GM19395 (cell line): ENCODE data around the gene CTTN.

Source experiments
- ATAC-seq: cut with Tn5 transposase; IDR thresholded peaks from one replicate; pipeline ENCODE4 v1.9.1; 2021; ENCODE audit warnings: mild to moderate bottlenecking, moderate library complexity; ENCODE audit not compliant: unreplicated experiment

Gene CTTN

DNA sequence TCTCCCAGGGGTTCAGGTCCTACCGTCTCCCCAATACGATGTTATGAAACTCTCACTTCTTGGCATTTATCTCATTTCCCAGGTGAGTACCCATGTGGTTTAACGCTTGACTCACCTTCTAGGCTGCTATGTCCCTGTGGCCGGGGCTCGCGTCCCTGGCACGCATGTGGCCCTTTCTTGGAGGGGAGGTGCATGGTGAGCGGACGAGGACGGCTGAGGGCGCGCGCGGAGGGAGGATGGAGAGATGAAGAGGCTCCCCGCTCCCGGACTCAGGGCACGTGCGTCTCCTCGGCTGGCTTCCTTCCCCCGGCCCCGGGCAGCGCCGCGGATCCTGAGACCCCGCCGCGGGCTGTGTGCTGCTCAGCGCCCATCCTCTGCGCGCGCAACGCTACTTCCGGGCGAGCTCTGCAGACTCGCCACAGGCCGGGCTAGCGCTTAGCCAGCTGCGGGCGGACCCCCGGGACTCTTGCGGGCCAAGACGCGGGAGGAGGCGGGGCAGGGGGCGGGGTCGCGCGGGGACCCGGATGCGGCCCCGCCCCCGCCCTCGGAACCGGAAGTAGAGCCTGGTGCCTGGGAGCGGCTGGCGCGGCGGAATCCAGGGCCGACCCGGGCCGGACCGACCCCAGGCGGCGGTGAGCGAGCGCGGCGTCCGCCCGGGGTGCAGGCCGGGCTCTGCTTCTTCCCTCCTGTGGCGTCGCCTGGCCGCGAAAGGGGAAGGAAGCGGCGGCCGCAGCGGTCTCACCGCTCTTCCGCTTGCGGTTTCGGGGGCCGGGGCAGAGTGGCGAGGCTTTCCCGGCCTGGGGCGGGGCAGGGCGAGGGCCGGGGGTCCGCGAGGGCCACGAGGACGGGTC is at the start of gene CTTN:
TSS of gene CTTN (plus strand) at position 547 of the 851 bp plus-strand sequence. CDS start 8,769 bp downstream, outside the sequence.
- ATAC-seq: peak; percentile 47

DNA sequence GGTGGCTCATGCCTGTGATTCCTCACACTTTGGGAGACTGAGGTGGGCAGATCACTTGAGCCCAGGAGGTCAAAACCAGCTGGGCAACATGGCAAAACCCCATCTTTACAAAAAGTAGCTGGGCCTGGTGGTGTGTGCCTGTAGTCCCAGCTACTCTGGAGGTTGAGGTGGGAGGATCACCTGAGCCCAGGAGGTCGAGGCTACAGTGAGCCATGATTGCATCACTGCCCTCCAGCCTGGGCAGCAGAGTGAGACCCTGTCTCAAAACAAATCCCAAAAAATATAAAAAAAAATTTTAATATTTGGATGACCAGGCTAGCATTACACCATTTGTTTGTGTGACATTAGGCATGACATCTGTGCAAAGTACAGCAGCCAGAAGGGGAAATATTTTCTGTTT is 49.7 kb upstream of the CTTN start:
- ATAC-seq: no peak

DNA sequence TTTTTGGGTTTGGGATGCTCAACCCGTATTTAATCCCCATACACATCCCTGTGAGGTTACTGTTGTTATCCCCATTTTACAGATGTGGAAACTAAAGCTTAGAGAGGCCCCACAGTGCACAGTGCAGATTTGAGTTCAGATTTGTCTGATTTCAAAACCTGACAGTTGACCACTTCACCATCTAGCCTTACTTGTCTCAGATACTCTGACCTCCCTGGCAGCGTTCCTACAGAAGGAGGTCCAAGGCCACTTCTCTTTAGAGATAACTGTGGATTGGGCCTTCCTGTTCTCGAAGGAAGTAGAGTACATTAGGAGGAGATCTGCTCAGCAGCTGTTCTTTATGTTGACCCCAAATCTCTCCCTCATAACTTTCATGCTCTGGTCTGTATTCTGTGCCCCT is 46.7 kb upstream of the CTTN start:
- ATAC-seq: no peak

DNA sequence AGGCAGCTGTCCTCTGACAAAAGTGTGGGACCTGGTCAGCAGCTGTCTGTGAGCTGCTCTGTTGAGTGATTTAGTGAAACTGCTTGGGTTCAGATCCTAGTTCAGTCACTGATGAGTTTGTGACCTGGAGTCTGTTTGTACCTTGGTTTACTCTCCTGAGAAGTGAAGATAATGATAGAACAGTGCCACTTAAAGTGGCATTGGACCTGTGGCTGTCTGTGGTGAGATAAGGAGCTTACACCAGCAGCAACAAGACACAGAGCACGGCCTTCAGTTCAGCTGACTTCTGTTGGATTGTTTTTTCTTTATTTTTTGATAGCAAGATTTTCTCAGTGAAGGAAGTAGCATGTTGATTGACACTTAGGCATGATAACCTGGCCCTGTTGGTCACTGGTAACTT is 46.2 kb upstream of the CTTN start:
- no peak for ATAC-seq

DNA sequence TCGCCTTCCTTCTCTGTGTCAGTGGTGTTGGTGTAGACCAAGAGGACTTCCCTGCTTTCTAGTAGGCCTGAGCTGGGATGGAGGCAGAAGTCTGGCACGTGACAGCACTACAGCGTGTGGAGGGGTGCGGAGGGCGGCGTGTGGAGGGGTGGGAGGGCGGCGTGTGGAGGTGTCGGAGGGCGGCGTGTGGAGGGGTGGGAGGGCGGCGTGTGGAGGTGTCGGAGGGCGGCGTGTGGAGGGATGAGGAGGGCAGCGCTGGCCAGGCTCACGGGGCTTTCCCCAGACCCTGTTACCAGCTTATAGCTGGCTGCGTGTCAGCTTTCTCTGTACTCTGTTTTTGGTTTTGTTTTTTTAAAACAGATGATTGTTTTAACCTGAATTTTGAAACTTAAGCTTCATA is 45.7 kb upstream of the CTTN start:
- ATAC-seq: no peak

DNA sequence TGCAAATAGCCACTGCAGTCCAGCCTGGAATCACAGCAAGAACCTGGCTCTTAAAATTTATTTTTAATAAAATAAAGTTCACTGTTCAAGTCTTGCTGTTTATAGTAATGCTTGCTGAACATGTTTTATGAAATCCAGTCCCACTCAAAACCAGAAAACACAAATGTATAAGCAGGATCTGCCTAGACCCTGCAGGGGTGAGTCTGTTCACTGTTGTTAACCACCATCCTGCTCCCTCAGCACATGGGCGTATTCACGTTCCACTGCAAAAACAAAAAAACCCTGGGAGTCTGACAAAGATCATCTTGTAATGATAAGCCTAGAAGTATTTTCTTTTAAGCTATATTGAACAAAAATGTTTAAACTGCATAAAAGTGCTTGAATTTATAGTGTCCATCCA is 45.0 kb upstream of the CTTN start:
- no peak for ATAC-seq

DNA sequence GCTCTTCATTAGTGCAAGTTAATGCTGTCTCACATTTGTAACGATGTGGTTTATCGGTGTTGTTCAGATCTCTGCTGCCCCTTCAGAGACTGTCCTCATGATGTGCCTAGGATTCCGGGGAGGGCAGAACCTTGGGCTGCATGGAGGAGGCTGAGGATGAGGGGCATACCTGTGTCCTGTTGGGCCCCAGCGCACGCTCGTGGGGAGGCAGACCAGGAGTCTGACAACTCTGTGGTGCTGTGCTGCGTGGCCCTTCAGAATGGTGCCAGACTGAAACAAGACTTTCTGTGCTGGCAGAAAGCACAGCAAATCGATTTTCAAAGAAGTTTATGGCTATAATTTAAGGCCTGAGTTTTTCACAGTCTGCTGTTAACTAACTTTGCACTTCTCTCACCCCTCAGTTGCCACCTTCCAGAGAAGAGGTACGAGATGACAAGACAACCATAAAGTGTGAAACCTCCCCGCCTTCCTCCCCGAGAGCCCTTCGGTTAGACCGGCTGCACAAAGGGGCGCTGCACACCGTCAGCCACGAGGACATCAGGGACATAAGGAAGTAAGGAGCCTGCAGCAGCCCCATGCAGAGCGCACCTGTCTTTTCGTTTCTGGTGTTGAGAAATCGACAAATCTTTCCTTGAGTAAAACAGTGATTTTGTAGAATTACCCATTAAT is 44.3 kb upstream of the CTTN start:
- no peak for ATAC-seq

DNA sequence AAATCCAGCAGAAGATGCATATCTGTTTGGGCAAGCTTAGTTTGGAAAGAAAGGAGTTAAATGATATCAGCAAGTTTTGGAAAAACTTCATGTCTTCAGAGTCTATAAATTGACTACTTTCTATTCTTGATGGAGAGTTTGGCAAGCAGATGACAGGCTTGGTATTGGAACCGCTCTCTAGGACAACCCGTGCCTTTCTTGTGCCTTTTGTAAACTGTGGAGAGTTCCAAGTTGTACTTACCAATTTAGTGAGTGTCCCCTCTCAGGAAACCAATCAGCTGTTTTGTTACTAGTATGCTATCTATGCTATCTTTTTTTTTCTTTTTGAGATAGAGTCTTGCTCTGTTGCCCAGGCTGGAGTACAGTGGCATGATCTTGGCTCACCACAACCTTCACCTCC is 43.7 kb upstream of the CTTN start:
- no peak for ATAC-seq

DNA sequence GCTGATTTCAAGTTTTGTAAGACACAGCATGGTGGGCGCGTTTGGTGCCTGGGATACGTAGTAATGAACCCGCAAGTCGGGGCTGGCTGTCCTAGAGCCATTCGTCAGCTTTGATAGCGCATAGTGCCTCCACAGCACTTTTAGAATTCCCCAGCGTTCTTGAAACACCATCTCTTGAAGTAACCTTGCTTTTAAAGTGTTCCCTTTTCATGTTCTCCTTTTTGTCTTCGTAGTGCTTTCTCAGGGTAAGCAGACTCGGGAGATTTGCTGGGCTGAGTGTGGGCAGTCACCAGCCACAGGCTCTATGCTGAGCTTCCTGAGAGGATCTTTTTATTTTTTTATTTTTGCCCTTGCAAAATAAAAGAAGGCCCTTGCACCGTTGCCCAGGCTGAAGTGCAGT is 39.6 kb upstream of the CTTN start:
- ATAC-seq: no peak

DNA sequence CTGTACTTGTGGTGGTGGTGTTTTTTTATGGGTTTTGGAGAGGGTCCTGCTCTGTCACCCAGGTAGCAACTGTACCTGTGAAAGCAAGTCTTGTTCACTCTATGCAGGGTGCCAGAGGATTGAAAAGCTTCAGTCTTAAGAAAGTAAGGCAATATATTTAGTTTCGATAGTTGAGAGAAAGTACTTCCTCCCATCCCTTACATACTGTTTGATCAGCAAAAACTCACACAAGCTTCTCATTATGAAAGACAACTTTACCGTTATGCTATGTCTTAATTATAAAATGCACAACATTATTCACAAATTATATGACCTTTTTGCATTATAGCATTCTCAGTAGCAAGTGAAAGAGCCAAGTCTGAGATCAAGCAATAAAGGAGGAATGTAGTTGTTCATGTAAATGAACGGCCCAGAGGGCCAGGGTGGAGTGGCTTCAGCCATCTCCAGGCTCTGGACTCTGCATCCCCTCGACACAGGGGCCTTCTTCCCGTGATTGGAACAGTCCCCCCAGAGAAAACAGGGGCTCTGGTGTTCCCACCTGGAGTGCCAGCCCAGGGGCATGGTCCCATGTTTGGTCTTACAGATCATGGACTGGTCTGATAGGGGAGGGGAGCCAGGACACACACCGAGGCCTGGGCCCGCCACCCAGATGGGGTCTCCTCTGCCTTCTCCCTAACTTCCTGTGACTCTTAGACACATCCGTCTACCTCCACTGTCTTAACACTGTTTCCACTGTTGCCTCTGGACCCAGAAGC is 38.7 kb upstream of the CTTN start:
- no peak for ATAC-seq

DNA sequence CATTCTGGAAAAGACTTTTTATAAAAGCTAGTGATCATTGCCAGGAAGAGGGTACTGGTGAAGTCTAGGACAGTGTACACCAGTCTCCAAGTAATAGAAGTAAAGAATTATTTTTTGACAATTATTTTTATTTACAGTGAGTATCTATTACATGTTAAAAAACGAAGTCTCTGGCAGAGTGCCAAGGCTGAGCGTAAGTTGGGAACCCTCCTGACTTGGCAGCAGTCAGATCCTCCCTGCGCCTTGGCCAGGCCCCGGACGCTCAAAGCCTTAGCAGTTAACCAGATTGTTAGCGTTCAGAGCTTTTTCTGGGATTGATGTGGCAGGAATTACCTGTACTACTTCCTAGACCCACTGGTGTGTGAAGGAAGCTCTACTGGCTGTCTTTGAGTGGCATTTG is 38.1 kb upstream of the CTTN start:
- ATAC-seq: no peak

DNA sequence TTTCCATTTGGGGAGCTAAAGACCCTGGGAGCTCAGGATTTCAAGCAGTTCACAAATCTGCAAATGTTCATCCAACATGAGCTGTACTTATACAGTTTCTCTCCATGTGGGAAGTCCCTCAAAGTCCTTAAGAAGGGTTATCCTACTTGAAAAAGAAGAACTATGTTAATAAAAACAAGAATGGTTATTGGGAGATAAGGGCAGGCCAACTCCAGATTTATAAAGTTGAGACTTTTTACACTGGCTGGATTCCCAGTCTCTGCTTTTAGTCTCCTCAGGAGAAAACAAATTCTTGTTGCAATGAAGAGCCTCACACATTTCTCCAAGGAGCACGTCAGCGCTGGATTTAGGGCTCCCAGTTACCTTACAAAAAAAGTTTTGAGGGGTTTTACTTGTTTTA is 34.2 kb upstream of the CTTN start:
- ATAC-seq: no peak

DNA sequence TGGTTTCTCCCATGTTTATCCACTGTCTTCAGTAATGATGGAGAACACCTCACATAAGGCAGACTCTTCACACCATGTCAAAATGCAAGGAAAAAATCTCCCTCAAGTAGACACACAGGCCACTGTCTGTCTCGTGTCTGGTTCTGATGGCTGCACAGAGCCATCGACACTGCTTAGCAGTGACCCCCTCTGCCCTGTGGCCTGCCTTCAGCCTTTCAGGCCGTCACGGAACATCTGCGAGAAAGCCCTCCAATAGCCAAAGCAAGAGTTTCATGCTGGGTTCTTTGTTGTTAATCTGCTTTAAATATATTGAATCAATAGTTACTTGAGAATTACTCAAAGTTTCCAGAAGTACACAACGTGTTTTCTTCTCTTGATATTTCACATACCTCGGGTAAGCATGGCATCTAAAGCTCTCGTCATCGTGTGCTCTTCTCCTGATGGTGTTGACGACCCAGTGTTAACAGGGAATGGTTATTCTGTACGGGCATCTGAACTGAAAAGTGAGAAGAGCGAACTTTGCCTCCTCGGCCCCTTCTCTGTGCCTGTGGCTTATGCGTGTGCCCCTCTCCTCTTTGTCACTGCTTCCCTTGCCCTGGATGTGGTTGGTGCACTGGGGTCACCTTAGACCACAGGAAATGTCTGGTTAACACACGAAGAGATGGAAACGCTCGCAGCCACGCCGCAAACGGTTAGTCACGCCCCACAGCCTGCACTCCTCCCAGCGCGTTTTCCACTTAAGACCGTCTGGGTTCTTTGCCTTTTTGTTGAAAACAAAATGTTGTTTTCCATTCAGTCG is 33.4 kb upstream of the CTTN start:
- ATAC-seq: no peak

DNA sequence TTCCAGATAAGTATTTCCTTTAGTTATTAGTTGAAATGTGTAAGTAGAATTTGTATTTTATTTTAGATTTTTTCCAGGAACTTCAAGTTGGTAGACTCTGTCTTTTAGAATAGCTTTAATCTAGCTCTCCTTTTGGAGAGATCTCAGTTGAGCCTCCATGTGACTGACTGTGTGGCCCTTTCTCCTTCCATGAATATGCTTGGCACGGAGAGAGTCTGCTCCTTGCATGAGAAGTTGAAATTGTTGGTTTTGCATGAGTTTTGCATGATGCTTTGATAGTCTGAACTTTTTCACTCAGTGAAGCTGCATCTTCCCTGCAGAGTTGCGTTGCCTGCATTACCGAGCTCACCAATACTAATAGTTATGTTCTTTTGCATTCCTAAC is 32.8 kb upstream of the CTTN start:
- ATAC-seq: no peak

DNA sequence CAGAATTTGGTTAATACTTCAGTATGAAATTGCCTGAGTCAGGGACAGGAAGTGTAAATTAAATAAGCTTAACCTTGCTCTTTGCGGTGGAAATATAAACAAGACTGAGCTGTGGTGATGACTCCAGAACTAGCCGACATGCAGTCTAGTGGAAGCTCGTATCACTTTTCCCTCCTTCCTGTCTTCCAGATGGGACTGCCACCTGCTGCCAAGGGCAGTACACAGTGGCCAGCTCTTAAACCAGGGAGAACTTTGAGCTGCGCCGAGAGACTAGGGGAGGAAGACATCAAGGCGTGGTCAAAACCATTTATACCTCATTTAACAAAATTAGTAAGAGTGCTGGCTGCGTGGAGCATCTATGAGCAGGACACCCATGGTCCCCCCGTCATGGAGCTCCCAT is 31.3 kb upstream of the CTTN start:
- no peak for ATAC-seq

DNA sequence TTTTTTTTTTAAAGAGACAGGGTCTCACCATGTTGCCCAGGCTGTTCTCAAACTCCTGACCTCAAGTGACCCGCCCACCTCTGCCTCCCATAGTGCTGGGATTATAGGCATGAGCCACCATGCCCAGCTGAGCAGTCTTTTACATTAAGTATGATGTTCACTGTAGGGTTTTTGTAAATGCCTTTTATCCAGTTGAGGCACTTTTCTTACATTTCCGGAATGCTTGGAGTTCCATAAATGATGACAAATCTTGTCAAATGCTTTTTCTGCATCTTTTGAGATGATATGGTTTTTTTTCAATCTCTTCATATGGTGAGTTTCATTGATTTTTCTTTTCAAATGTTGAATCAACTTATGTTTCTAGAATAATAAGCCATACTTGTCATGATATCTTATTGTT is 29.4 kb upstream of the CTTN start:
- no peak for ATAC-seq

DNA sequence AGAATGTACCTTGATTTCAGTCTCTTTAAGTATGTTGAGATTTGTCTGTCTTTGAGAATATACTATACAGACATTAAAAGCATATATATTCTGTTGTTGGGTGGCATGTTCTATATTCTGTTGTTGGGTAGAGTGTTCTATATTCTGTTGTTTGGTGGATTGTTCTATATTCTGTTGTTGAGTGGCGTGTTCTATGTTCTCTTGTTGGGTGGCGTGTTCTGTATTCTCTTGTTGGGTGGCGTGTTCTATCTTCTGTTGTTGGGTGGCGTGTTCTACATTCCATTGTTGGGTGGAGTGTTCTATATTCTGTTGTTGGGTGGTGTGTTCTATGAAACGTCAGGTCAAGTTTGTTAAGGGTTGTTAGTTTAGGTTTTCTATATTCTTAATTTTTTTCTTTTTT is 27.1 kb upstream of the CTTN start:
- ATAC-seq: no peak

DNA sequence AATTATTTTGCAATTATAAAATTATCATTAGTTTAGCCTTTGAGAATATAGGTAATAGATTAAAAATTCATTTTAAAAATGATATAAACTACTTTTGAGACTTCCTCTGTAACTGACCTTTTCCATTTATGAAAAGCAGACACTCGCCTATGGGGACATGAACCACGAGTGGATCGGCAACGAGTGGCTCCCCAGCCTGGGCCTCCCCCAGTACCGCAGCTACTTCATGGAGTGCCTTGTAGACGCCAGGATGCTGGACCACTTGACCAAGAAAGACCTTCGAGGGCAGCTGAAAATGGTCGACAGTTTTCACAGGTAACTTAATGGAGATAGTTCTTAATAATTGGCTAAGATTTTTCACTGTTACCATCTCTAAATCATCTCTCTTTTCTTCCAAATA is 26.3 kb upstream of the CTTN start:
- no peak for ATAC-seq

DNA sequence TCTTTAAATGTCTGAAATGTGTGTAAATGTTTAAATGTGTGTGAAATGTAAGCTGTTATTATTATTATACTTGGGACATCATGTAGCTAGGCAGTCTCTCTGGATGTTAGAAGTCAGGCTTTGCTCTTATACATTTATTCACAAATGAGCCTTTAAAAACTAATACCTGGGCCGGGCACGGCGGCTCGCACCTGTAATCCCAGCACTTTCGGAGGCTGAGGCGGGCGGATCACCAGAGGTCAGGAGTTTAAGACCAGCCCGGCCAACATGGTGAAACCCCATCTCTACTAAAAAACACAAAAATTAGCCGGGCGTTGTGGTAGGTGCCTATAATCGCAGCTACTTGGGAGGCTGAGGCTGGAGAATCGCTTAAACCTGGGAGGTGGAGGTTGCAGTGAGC is 21.7 kb upstream of the CTTN start:
- no peak for ATAC-seq

DNA sequence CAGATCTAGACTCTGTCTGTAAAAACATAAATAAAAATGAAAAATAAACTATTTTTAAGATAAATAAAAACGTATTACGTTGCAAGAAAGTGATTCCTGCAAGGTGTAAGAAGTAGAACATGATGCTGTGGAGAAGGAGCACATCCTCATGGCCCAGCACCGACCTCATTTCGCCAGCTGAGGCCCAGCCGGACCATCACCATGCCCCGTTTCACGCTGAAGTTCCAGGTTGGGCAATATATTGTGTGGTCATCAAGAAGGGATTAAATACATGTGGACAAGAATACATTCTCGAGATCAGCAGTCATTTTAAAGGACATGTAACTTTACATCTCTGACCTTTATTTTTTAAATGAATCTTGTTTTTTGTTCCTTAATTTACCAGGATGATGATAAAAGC is 20.7 kb upstream of the CTTN start:
- no peak for ATAC-seq

DNA sequence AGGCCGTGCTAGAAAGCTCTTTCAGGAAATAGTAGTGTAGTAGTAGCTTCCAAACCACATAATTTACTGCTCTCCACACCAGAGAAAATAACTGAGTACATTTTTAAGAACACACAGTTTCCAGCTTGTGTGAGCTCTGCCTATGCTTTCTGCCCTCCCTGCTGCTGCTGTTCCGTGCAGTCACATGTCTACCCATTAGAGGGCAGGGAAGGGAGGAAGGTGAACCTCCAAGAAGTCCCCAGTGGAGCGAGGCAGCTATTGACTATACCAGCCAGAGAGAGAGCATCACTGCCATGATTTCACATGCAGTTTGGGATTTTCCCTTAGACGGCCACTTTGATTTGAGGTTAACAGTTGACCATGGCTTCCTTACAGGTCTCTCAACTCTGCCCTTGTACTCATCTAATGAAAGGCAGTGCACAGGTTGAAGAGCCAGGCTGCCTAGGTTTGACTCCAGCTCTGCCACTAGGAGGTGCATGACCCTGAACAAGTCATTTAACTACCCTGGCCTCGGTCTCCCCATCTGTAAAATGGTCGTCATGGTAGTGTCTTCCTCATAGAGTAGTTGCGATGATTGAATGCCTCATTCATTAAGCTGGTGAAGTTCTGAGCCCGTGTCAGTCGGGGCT is 19.7 kb upstream of the CTTN start:
- no peak for ATAC-seq
